ENCODE data around the gene NUDT8.

DNA sequence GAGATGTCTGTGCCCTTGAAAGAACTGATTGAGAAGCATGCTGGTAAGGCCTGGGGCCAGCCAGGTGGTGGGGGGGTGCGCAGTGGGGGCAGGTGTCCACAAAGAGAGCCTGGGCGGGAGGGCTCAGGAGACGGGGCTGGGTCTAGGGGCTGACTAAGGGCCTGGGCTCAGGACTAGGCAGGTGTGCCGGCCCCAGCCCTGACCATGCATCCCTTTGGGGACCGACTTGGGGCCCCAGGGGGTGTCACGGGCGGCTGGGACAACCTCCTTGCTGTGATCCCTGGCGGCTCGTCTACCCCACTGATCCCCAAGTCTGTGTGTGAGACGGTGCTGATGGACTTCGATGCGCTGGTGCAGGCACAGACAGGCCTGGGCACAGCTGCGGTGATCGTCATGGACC lies 18.6 kb downstream of the NUDT8 start:
- TF ChIP-seq, protein P1, sequence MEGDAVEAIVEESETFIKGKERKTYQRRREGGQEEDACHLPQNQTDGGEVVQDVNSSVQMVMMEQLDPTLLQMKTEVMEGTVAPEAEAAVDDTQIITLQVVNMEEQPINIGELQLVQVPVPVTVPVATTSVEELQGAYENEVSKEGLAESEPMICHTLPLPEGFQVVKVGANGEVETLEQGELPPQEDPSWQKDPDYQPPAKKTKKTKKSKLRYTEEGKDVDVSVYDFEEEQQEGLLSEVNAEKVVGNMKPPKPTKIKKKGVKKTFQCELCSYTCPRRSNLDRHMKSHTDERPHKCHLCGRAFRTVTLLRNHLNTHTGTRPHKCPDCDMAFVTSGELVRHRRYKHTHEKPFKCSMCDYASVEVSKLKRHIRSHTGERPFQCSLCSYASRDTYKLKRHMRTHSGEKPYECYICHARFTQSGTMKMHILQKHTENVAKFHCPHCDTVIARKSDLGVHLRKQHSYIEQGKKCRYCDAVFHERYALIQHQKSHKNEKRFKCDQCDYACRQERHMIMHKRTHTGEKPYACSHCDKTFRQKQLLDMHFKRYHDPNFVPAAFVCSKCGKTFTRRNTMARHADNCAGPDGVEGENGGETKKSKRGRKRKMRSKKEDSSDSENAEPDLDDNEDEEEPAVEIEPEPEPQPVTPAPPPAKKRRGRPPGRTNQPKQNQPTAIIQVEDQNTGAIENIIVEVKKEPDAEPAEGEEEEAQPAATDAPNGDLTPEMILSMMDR (conservative IDR thresholded peaks at IDR 0.05) = no peak
- no peak for TF ChIP-seq ZFX (IDR thresholded peaks at IDR 0.05)

All from C4-2B (cell line).